Panc1 (cell line): ENCODE measurements around the gene RAI1.

Experiments used
- POLR2AphosphoS5 ChIP-seq: IDR thresholded peaks from 2 replicates; pipeline ENCODE4 v1.6.1; 2012; ENCODE audit warnings: mild to moderate bottlenecking, low read depth, low read length, moderate library complexity
- SIN3A ChIP-seq: IDR thresholded peaks from 2 replicates; pipeline ENCODE4 v1.6.1; 2012; ENCODE audit warnings: low read depth, mild to moderate bottlenecking, low read length, moderate library complexity, borderline replicate concordance; ENCODE audit not compliant: insufficient read depth
- TF ChIP-seq, protein P1 (sequence below): fragments of 450-650 bp; IDR thresholded peaks from 2 replicates; pipeline ENCODE4 v1.5.1; 2017; ENCODE audit warnings: mild to moderate bottlenecking

DNA sequence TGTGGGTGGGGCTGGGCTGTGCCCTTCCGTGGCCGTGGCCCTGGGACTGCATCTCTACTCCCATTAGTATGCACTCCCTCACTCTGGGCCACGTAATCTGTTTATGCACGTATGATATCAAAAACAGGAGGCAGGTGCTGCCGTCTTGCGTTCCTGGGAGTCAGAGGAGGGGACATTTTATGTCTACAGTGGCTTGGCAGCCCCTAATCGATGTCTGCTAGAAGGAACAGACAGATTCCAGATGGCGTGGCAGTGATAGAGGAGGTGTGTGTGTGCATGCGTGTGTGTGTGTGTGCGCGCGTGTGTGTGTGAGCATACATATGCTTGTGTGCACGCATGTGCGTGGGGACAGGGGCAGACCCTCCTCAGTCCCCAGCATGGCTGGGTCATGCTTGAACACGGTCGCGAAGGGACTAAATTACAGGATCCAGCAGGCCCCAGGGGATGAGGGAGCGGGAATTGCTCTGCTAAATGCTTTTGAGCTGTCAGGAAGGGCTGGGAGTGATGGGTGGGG lies 110.8 kb downstream of the RAI1 start:
- TF ChIP-seq, protein P1, sequence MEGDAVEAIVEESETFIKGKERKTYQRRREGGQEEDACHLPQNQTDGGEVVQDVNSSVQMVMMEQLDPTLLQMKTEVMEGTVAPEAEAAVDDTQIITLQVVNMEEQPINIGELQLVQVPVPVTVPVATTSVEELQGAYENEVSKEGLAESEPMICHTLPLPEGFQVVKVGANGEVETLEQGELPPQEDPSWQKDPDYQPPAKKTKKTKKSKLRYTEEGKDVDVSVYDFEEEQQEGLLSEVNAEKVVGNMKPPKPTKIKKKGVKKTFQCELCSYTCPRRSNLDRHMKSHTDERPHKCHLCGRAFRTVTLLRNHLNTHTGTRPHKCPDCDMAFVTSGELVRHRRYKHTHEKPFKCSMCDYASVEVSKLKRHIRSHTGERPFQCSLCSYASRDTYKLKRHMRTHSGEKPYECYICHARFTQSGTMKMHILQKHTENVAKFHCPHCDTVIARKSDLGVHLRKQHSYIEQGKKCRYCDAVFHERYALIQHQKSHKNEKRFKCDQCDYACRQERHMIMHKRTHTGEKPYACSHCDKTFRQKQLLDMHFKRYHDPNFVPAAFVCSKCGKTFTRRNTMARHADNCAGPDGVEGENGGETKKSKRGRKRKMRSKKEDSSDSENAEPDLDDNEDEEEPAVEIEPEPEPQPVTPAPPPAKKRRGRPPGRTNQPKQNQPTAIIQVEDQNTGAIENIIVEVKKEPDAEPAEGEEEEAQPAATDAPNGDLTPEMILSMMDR = no peak
- TF ChIP-seq SIN3A (no peak), POLR2AphosphoS5 (no peak)
